NCI-H1436 (cell line): ENCODE measurements around the gene CEMIP2.

Experiments used
- DNase-seq: peaks from one replicate; lab custom pipeline; 2025; lab: John Stamatoyannopoulos, UW

Gene CEMIP2

DNA sequence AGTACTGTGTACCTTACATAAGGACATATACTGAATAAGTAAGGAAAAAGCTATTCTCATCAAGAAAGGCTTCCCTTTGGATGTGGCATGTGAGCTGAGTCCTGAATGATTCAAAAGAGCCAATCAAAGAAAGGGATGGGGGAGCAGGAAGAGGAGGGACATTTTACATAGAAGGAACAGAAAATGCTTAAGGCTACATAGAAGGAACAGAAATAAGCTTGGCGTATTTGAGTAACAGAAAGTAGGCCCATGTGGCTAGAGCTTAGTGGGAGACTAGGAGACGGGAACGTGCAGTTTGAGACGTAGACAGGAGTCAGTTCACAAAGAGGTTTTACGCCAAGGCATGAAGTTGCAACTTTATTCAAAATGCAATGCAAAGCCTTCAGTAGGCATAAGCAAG lies 126.3 kb downstream of the CEMIP2 start:
- DNase-seq = no peak

DNA sequence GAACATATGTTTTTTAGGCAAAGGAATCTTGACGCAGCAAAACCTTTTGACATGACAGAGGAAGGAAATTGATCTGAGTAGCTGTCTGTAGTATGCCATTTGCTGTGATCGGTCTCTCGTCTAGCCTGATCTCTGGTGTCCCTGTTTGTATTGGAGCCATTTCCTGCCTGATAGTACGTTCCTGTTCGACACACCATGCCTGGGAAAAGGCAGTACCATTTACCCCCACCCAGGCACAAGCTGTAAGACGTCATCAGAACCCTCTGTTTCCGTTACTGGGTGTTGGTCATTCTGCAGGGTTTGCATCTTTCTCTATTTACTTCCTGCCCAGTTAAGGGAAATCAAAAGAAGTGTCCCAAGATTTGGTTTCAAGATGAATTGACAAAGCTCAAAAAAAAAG lies 129.7 kb downstream of the CEMIP2 start:
- DNase-seq = no peak

DNA sequence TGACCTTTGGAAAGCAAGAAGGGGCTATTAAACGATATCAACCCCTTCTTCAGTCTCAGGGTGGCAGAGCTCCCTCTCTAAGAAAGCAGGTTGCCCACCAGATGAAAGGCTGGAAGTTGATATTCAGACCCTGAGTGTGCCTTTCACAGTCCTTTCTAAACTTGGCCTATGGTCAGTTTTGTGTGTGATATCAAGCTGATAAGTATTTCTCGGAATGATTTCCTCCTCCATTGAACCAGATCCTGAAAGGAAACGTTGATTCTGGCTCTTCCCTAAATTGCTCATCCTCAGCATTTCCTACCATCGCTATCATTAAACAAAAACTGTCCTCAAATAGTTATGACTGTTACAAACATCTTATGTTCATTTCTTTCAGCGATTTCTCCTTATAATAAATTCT lies 130.4 kb downstream of the CEMIP2 start:
- no peak for DNase-seq

DNA sequence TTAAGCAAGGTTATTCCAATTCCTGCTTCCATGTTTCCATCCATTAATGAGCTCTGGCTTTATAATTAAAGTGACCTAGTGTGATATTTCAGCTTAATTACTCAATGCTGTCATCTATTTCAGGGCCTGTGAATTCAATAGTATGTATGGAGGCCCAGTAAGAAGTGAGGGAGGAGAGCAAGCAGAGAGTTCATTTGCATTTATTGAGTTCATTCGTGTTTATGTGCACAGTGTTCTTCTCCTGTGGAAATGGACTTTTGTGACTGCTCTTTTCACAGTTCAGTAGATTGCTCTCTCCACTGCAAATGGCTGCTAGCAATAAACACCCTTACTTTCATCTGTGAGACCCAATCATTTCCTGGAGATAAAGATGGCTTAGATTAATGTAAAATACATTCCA lies 130.9 kb downstream of the CEMIP2 start:
- DNase-seq = no peak

DNA sequence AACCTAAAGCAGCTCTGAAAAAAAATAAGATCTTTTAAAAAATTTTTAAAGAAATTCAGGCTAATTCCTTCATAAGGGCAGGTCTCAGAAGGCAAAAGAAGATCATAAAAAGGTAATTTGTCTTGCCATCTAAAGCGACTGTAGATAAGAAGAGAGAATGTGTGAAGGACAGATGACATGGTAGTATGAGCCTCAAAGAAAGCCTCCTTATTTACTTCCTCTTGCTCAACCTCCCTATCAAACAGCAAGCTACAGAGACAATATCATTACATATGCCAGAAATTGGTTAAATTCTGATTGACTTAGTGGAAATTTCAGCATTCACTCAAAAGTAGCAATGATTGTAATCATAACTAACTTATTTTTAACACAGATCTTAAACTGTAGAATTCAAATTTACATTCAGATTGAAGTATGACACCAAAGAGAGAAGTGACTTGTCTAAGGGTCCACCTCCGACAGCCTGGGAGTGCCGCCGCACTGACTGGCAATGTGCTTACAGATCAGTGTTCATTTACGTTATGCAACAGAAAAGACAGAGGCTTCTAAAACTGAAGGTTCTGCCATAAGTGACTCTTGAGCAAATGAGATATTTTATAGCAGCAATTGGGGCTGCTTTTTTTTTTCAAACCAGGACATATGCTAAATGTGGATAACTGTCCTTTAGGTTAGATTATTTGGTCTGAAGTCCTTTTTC lies 132.0 kb downstream of the CEMIP2 start:
- no peak for DNase-seq

DNA sequence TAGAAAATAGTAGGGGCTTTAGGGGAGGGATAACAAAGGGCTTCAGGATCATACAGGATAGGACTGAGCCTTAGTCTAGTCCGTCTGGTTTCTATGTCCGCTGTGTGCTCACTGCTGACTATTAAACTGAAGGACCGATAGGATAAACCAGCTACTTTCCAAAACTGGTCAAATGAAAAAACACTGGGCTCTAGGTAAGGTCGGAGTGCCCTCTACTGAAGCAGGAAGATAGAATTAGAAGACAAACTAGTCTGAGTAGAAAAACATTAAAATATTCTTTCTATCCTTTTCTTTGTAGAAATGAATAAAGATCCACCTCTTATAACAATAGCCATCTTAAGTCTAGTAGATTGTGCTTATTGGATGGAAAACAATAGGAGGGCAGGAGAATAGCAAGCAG lies 133.6 kb downstream of the CEMIP2 start:
- DNase-seq = no peak
